GM12864 (cell line): ENCODE data around the gene KRTAP1-4.

Experiments used
- DNase-seq: peaks from one replicate; pipeline ENCODE4 v3.0.0-alpha.2; 2011; ENCODE audit warnings: low read depth
- H3K4me3 ChIP-seq: 2 replicates; pipeline ENCODE4 v1.5.1; 2011; ENCODE audit warnings: mild to moderate bottlenecking, low read depth, low read length, control low read depth
- CTCF ChIP-seq: IDR thresholded peaks from 2 replicates; pipeline ENCODE4 v1.5.1; 2011; ENCODE audit warnings: low read depth, mild to moderate bottlenecking, moderate library complexity, low read length, control low read depth, inconsistent platforms; ENCODE audit errors: missing control alignments

The KRTAP1-4 gene

GRCh38 chr17:41029633-41030245 is at the start of gene KRTAP1-4:
Gene KRTAP1-4, minus strand, starts transcription at chr17:41030195. Its CDS starts 117 bp downstream, at chr17:41030078.
- no peak for TF ChIP-seq CTCF
- DNase-seq: no peak
- no peak within 1 kb of the TSS for H3K4me3 ChIP-seq

- no peak for DNase-seq
- TF ChIP-seq CTCF: no peak
- H3K4me3 ChIP-seq: no peak overlapping the region
Measured at GRCh38 chr17:41076788-41077187, 46.8 kb upstream of the KRTAP1-4 start.

GRCh38 chr17:41073676-41074075 is 43.7 kb upstream of the KRTAP1-4 start:
- no peak overlapping the region for H3K4me3 ChIP-seq
- TF ChIP-seq CTCF: no peak
- DNase-seq: no peak

GRCh38 chr17:41071606-41072360 is 41.8 kb upstream of the KRTAP1-4 start:
- TF ChIP-seq CTCF: no peak
- no peak for DNase-seq

GRCh38 chr17:41069031-41069430 is 39.0 kb upstream of the KRTAP1-4 start:
- no peak for DNase-seq
- H3K4me3 ChIP-seq: no peak overlapping the region
- TF ChIP-seq CTCF: no peak

More at GRCh38 chr17:41071606-41072360, 41.8 kb upstream of the KRTAP1-4 start:
- no peak overlapping the region for H3K4me3 ChIP-seq

- H3K4me3 ChIP-seq: no peak overlapping the region
- no peak for TF ChIP-seq CTCF
- DNase-seq: no peak
Measured at GRCh38 chr17:41067281-41067680, 37.3 kb upstream of the KRTAP1-4 start.
